Stimulated activated naive CD4-positive, alpha-beta T cell treated with Interleukin-2 at 50 U/mL for 16 hours (primary cell): ENCODE data around the gene TMEM61.
"Not testable (repeated sequence)": the region's sequence is repeated elsewhere in the genome, so short reads cannot be mapped to it uniquely, and the experiment has no call there.

Source experiments
- DNase-seq: peaks from one replicate; lab custom pipeline; 2025; lab: John Stamatoyannopoulos, UW

TMEM61 gene

GRCh38 chr1:55001311-55001710 lies 20.9 kb downstream of the TMEM61 start:
- DNase-seq: no peak

- DNase-seq: no peak
Measured at GRCh38 chr1:55002686-55003085, 22.3 kb downstream of the TMEM61 start.

GRCh38 chr1:55005351-55006140 lies 25.1 kb downstream of the TMEM61 start:
- DNase-seq: no peak

GRCh38 chr1:55006931-55007330 lies 26.5 kb downstream of the TMEM61 start:
- no peak for DNase-seq

- DNase-seq: no peak
Measured at GRCh38 chr1:55007625-55008024, 27.2 kb downstream of the TMEM61 start.

GRCh38 chr1:55010194-55010886 lies 29.9 kb downstream of the TMEM61 start:
- DNase-seq: no peak

- DNase-seq: no peak
Measured at GRCh38 chr1:55010887-55011217, 30.4 kb downstream of the TMEM61 start.

- no peak for DNase-seq
Measured at GRCh38 chr1:55012661-55013060, 32.2 kb downstream of the TMEM61 start.

GRCh38 chr1:55015123-55015522 lies 34.7 kb downstream of the TMEM61 start:
- no peak for DNase-seq

- DNase-seq: no peak
Measured at GRCh38 chr1:55015731-55016620, 35.5 kb downstream of the TMEM61 start.

- no peak for DNase-seq
Measured at GRCh38 chr1:55018395-55018794, 38.0 kb downstream of the TMEM61 start.

GRCh38 chr1:55021942-55022546 lies 41.6 kb downstream of the TMEM61 start:
- peak; percentile 51 for DNase-seq

- not testable (repeated sequence) for DNase-seq
Measured at GRCh38 chr1:55024163-55024562, 43.7 kb downstream of the TMEM61 start.

GRCh38 chr1:55026682-55027081 lies 46.3 kb downstream of the TMEM61 start:
- DNase-seq: not testable (repeated sequence)

- DNase-seq: not testable (repeated sequence)
Measured at GRCh38 chr1:55031098-55031497, 50.7 kb downstream of the TMEM61 start.

- no peak for DNase-seq
Measured at GRCh38 chr1:55033265-55033614, 52.8 kb downstream of the TMEM61 start.

GRCh38 chr1:55034476-55035133 lies 54.2 kb downstream of the TMEM61 start:
- no peak for DNase-seq

- DNase-seq: no peak
Measured at GRCh38 chr1:55035904-55036303, 55.5 kb downstream of the TMEM61 start.

- DNase-seq: no peak
Measured at GRCh38 chr1:55037733-55038551, 57.5 kb downstream of the TMEM61 start.

- DNase-seq: no peak
Measured at GRCh38 chr1:55038552-55038838, 58.1 kb downstream of the TMEM61 start.

GRCh38 chr1:55038974-55039341 lies 58.5 kb downstream of the TMEM61 start:
- no peak for DNase-seq
